Measurements from ENCODE around the gene CCDC92.
"Not testable (repeated sequence)": the region's sequence is repeated elsewhere in the genome, so short reads cannot be mapped to it uniquely, and the experiment has no call there.

The CCDC92 gene

DNA sequence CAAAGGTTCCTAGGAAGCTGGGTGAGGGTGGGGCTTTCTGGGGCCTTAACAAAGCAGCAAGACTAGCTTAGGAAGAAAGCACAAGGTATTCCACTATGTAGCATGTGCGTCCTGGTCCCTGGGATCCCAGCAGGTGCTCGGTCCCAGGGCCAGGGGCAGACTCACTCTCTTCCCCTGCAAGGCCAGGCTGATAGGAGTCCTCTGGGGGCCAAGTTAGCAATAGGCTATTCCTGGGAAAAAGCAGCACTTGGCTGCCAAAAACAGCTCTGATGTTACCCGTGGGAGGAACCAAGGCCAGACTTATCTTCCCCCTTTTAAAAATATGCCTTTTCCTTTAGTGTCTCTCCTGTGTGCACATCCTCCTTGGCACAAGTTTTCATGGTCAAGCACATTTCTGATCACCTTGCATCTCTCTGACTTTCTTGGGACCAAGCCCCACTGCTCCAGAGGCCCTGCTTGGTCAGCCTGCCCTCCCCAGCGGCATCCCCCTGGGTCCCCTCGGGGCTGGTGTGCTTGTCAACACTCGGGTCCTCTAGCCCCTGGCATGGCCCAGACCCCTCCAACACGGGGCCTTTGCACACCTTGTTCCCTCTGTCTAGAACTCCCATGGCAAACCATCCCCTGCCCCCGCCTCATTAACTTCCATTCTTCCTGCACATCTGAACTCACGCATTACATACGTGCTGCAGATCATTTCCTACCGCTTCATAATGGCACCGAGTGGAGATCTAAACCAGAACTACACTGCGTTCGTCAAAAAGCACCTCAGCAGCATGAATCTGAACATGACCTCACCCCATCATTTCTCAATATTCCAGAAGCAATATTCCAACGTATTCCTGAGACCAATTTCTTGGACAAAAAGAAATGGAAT lies 21.9 kb downstream of the CCDC92 start:
- no peak overlapping the region for H3K4me3 ChIP-seq (ENCODE audit: low read length)
- H3K56ac ChIP-seq (ENCODE audit: low read length): no peak overlapping the region
- H2BK5ac ChIP-seq (ENCODE audit: low read length): no peak overlapping the region
- no peak overlapping the region for H3K9ac ChIP-seq (ENCODE audit: low read length)
- H3K4ac ChIP-seq (ENCODE audit: low read depth, low read length): no peak overlapping the region
- H3K36me3 ChIP-seq (ENCODE audit: control insufficient read depth, insufficient read depth, low read length): no peaks in the 10 kb centered on the region
- no peak for DNase-seq
- no CpG with 5 or more reads among the region's 15 CpGs for WGBS (ENCODE audit: extremely low coverage, insufficient coverage, low lambda C conversion rate)
- no peak overlapping the region for H2BK120ac ChIP-seq (ENCODE audit: low read depth, low read length)
- no peak overlapping the region for H4K5ac ChIP-seq (ENCODE audit: low read length)
- no peaks in the 10 kb centered on the region for H3K79me2 ChIP-seq (ENCODE audit: control insufficient read depth, insufficient read depth, low read length)
- H3K27me3 ChIP-seq (ENCODE audit: insufficient read depth, low read length, poor library complexity): no peaks in the 10 kb centered on the region
- no peak overlapping the region for H3K23ac ChIP-seq (ENCODE audit: low read length)
- no peak overlapping the region for H2BK15ac ChIP-seq (replicated peaks; ENCODE audit: low read depth)
- H4K8ac ChIP-seq (ENCODE audit: low read depth, low read length): no peak overlapping the region
- H2AK5ac ChIP-seq (ENCODE audit: low read length): no peak overlapping the region
- no peak overlapping the region for H3K27ac ChIP-seq (ENCODE audit: low read depth, low read length)
- H3K4me1 ChIP-seq (ENCODE audit: control insufficient read depth, low read depth, low read length): no peaks in the 10 kb centered on the region
- H3K4me2 ChIP-seq (ENCODE audit: low read length): no peak overlapping the region
- H3K18ac ChIP-seq (ENCODE audit: low read length): no peak overlapping the region
- H3K79me1 ChIP-seq (ENCODE audit: low read length): no peaks in the 10 kb centered on the region

DNA sequence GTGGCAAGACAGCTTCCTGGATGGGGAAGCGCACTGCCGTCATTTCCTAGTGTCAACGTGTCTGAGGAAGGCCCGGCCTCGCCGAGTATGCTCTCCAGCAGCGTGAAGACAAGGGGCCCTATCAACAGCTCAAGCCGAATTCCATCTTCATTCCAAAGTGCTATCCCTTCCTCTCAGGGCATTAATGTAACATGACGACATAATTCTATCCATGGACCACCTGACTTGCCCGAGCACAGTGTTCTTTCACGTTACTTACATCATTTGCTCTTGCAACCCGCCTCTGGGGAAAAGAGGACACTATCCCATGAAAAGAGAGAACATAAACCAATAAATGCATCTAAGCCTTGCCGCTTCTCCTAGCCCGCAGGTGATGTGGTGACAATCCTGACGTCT lies 22.9 kb downstream of the CCDC92 start:
- H2BK15ac ChIP-seq (replicated peaks; ENCODE audit: low read depth): no peak overlapping the region
- no peak overlapping the region for H3K4me2 ChIP-seq (ENCODE audit: low read length)
- H3K4me1 ChIP-seq (ENCODE audit: control insufficient read depth, low read depth, low read length): no peaks in the 10 kb centered on the region
- H3K79me2 ChIP-seq (ENCODE audit: control insufficient read depth, insufficient read depth, low read length): no peaks in the 10 kb centered on the region
- no peak overlapping the region for H2BK120ac ChIP-seq (ENCODE audit: low read depth, low read length)
- no peak overlapping the region for H3K56ac ChIP-seq (ENCODE audit: low read length)
- no peak overlapping the region for H2BK5ac ChIP-seq (ENCODE audit: low read length)
- H3K4me3 ChIP-seq (ENCODE audit: low read length): no peak overlapping the region
- H3K18ac ChIP-seq (ENCODE audit: low read length): no peak overlapping the region
- H2AK5ac ChIP-seq (ENCODE audit: low read length): no peak overlapping the region
- WGBS (ENCODE audit: extremely low coverage, insufficient coverage, low lambda C conversion rate): no CpG with 5 or more reads among the region's 15 CpGs
- H4K8ac ChIP-seq (ENCODE audit: low read depth, low read length): no peak overlapping the region
- no peak overlapping the region for H3K27ac ChIP-seq (ENCODE audit: low read depth, low read length)
- no peak overlapping the region for H3K9ac ChIP-seq (ENCODE audit: low read length)
- DNase-seq: peak; percentile 24
- H3K79me1 ChIP-seq (ENCODE audit: low read length): no peaks in the 10 kb centered on the region
- no peaks in the 10 kb centered on the region for H3K36me3 ChIP-seq (ENCODE audit: control insufficient read depth, insufficient read depth, low read length)
- no peaks in the 10 kb centered on the region for H3K27me3 ChIP-seq (ENCODE audit: insufficient read depth, low read length, poor library complexity)
- H3K4ac ChIP-seq (ENCODE audit: low read depth, low read length): no peak overlapping the region
- no peak overlapping the region for H3K23ac ChIP-seq (ENCODE audit: low read length)
- no peak overlapping the region for H4K5ac ChIP-seq (ENCODE audit: low read length)

DNA sequence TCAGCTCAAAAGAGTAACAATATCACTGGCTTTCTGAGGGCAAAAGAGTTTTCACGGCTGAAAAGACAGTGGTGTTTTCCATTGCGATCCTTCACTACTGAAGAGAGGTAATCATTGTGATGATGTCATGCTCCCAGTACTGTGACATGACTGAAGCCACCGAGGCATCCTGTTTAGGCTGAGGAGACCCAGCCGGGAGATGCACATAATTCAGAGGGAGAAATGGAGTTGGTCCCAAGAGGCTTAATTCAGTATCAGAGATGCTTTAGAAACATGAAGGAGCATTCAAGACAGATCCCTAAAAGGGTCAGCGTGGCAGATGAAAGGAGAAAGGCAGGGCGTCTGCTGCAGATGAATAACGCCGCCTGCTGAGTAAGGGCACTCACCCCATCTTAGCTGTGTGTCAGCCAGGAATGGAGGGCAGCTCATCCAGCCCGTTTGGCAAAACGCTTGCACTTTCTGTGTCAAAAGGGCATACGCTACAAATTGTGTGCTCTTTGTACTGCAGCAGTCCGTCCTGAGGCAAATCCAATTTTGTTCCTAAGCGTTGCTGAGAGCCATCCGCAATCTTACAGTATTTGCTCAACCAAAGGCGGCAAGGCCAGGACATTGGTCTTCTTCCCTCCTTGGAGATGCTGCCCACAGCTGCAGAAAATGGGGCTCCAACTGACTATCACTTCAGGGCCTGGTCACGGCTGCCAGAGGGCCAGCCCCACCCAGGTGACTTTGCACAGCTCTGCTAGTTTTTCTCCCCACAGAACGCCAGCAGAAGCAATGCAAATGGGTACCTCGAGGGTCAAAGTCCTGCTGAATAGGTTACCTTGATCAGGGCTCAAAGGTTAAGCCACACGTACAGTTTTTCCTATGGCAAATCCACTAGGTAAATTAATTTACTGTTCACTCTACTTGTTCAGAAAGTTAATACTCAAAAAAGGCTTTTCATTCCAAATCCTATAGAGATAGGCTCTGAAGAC lies 23.5 kb downstream of the CCDC92 start:
- H3K18ac ChIP-seq (ENCODE audit: low read length): no peak overlapping the region
- no peak overlapping the region for H3K56ac ChIP-seq (ENCODE audit: low read length)
- WGBS (ENCODE audit: extremely low coverage, insufficient coverage, low lambda C conversion rate): no CpG with 5 or more reads among the region's 19 CpGs
- no peaks in the 10 kb centered on the region for H3K27me3 ChIP-seq (ENCODE audit: insufficient read depth, low read length, poor library complexity)
- DNase-seq: no peak
- H3K4me3 ChIP-seq (ENCODE audit: low read length): no peak overlapping the region
- H2BK5ac ChIP-seq (ENCODE audit: low read length): no peak overlapping the region
- H3K79me1 ChIP-seq (ENCODE audit: low read length): no peaks in the 10 kb centered on the region
- no peak overlapping the region for H2BK15ac ChIP-seq (replicated peaks; ENCODE audit: low read depth)
- H3K27ac ChIP-seq (ENCODE audit: low read depth, low read length): no peak overlapping the region
- H3K4me1 ChIP-seq (ENCODE audit: control insufficient read depth, low read depth, low read length): no peaks in the 10 kb centered on the region
- H3K9ac ChIP-seq (ENCODE audit: low read length): no peak overlapping the region
- no peak overlapping the region for H4K5ac ChIP-seq (ENCODE audit: low read length)
- no peaks in the 10 kb centered on the region for H3K36me3 ChIP-seq (ENCODE audit: control insufficient read depth, insufficient read depth, low read length)
- no peak overlapping the region for H2AK5ac ChIP-seq (ENCODE audit: low read length)
- no peak overlapping the region for H3K4me2 ChIP-seq (ENCODE audit: low read length)
- no peak overlapping the region for H3K4ac ChIP-seq (ENCODE audit: low read depth, low read length)
- H3K23ac ChIP-seq (ENCODE audit: low read length): no peak overlapping the region
- no peak overlapping the region for H2BK120ac ChIP-seq (ENCODE audit: low read depth, low read length)
- no peak overlapping the region for H4K8ac ChIP-seq (ENCODE audit: low read depth, low read length)
- H3K79me2 ChIP-seq (ENCODE audit: control insufficient read depth, insufficient read depth, low read length): no peaks in the 10 kb centered on the region

DNA sequence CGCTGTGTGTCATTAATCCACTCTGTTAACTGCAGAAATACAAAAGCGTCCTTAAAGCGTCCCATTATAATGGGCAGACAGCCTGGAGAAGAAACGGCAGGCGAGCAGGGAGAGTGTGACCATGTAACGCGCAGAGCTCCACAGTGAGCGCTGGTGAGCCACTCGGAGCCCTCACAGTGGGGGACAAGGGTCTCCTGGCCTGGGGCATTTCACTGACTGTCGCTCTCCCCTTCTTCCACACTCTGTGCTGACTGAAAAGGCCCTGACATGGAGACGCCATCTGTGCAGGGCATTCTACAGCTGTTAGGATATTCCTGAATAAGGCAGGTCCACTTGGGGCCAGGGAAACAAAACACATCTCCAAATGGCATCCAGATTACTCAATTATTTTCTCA lies 24.2 kb downstream of the CCDC92 start:
- no peak overlapping the region for H2AK5ac ChIP-seq (ENCODE audit: low read length)

DNA sequence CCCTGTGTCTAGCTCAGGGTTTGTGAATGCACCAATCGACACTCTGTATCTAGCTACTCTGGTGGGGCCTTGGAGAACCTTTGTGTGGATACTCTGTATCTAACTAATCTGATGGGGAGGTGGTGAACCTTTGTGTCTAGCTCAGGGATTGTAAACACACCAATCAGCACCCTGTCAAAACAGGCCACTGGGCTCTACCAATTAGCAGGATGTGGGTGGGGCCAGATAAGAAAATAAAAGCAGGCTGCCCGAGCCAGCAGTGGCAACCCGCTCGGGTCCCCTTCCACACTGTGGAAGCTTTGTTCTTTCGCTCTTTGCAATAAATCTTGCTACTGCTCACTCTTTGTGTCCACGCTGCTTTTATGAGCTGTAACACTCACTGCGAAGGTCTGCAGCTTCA lies 25.1 kb downstream of the CCDC92 start:
- H2BK15ac ChIP-seq (replicated peaks; ENCODE audit: low read depth); H3K9ac ChIP-seq (ENCODE audit: low read length); H3K56ac ChIP-seq (ENCODE audit: low read length); H4K5ac ChIP-seq (ENCODE audit: low read length); H3K27me3 ChIP-seq (ENCODE audit: insufficient read depth, low read length, poor library complexity); H3K79me1 ChIP-seq (ENCODE audit: low read length); H2AK5ac ChIP-seq (ENCODE audit: low read length); H3K4ac ChIP-seq (ENCODE audit: low read depth, low read length); H3K18ac ChIP-seq (ENCODE audit: low read length); H3K4me2 ChIP-seq (ENCODE audit: low read length); H3K4me1 ChIP-seq (ENCODE audit: control insufficient read depth, low read depth, low read length); DNase-seq; H4K8ac ChIP-seq (ENCODE audit: low read depth, low read length); H3K23ac ChIP-seq (ENCODE audit: low read length); H2BK120ac ChIP-seq (ENCODE audit: low read depth, low read length); H3K4me3 ChIP-seq (ENCODE audit: low read length); H3K36me3 ChIP-seq (ENCODE audit: control insufficient read depth, insufficient read depth, low read length); H3K27ac ChIP-seq (ENCODE audit: low read depth, low read length); H3K79me2 ChIP-seq (ENCODE audit: control insufficient read depth, insufficient read depth, low read length); H2BK5ac ChIP-seq (ENCODE audit: low read length): not testable (repeated sequence)
- WGBS (ENCODE audit: extremely low coverage, insufficient coverage, low lambda C conversion rate): no CpG with 5 or more reads among the region's 7 CpGs

More for the DNA sequence above, 24.2 kb downstream of the CCDC92 start:
- Histone ChIP-seq H2BK15ac (replicated peaks; ENCODE audit: low read depth) (no peak overlapping the region), H3K18ac (ENCODE audit: low read length) (no peak overlapping the region), H4K5ac (ENCODE audit: low read length) (no peak overlapping the region), H3K79me1 (ENCODE audit: low read length) (no peaks in the 10 kb centered on the region), H3K4me1 (ENCODE audit: control insufficient read depth, low read depth, low read length) (no peaks in the 10 kb centered on the region), H3K4me2 (ENCODE audit: low read length) (no peak overlapping the region), H3K79me2 (ENCODE audit: control insufficient read depth, insufficient read depth, low read length) (no peaks in the 10 kb centered on the region), H3K27me3 (ENCODE audit: insufficient read depth, low read length, poor library complexity) (no peaks in the 10 kb centered on the region), H3K9ac (ENCODE audit: low read length) (no peak overlapping the region), H2BK5ac (ENCODE audit: low read length) (no peak overlapping the region), H4K8ac (ENCODE audit: low read depth, low read length) (no peak overlapping the region), H2BK120ac (ENCODE audit: low read depth, low read length) (no peak overlapping the region), H3K36me3 (ENCODE audit: control insufficient read depth, insufficient read depth, low read length) (no peaks in the 10 kb centered on the region), H3K27ac (ENCODE audit: low read depth, low read length) (no peak overlapping the region), H3K4me3 (ENCODE audit: low read length) (no peak overlapping the region), H3K56ac (ENCODE audit: low read length) (no peak overlapping the region), H3K23ac (ENCODE audit: low read length) (no peak overlapping the region), H3K4ac (ENCODE audit: low read depth, low read length) (no peak overlapping the region)
- WGBS (ENCODE audit: extremely low coverage, insufficient coverage, low lambda C conversion rate): no CpG with 5 or more reads among the region's 11 CpGs
- DNase-seq: no peak

Measured in mesendoderm (in vitro differentiated cells).